Measurements from ENCODE around the gene MAGI3.

GRCh38 chr1:113669988-113670387, 279.7 kb downstream of the MAGI3 start:
- TF ChIP-seq CTCF (IDR thresholded peaks at IDR 0.05) (no peak), EZH2 (IDR thresholded peaks at IDR 0.05; ENCODE audit: borderline replicate concordance, insufficient read depth, low read depth, low read length, poor library complexity, severe bottlenecking) (no peak)

All from B cell (primary cell).